NCI-H1105 treated with DMSO at 0.1 percent for 48 hours (cell line): ENCODE results near the gene CLEC3B.

Experiments
- DNase-seq: peaks from one replicate; lab custom pipeline; 2025; lab: John Stamatoyannopoulos, UW

CLEC3B gene

GRCh38 chr3:45003406-45003805 lies 22.7 kb upstream of the CLEC3B start:
- no peak for DNase-seq

GRCh38 chr3:45003859-45004258 lies 22.2 kb upstream of the CLEC3B start:
- DNase-seq, result no peak

DNA sequence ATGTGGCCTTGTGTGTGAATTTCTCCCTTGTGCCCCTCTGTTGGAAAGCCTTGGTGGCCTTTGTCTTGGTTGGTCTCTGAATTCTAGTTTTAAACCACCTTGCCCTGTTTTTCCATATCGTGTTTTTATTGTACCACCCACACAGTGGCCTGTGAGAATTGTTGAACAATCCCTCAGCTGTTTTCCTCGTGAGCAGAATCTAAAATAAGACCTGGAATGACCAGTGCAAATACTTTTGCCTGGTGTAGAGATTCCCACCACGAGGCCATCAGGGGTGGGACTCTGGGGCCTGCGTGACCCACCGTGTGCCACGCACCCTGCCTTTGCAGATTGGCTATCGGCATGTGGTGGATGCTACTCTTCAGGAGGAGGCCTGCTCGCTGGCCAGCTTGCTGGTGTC lies 19.0 kb upstream of the CLEC3B start:
- no peak for DNase-seq

DNA sequence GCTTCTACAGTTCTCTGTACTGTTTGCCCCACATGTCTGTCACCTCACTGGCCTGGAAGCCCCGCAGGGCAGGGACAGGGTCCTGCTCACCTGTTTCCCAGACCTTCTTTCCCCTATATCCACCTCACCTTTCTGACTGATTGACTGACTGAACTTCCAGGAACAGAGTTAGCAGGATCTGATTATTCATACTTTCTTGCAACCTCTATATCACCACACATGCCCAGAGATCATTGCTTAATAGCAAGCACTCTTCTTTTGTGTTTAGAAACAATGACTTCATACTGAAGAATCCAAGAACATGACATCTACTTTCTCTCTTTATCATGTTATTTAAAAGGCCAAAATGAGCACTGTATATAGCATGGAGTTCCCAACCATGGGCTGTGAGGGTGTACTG lies 18.0 kb upstream of the CLEC3B start:
- DNase-seq, result no peak

DNA sequence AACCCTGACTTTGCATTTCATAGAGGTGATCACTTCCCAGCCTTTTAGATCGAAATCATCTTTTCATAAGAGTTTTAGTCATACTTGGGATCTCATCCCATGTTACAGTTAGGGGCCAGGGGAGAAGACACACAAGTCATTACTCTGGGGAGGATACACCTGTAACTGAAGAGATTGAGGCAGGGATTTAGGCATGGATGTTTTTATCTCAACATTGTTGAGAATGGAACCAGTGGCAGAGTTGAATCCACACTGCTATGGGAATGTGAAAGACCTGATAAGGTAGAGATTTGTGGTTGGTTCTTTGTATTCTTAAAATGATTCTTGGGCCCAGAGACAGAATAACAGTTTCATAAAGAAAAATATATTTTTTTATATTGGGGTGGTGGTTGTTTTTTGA lies 16.2 kb upstream of the CLEC3B start:
- no peak for DNase-seq

DNA sequence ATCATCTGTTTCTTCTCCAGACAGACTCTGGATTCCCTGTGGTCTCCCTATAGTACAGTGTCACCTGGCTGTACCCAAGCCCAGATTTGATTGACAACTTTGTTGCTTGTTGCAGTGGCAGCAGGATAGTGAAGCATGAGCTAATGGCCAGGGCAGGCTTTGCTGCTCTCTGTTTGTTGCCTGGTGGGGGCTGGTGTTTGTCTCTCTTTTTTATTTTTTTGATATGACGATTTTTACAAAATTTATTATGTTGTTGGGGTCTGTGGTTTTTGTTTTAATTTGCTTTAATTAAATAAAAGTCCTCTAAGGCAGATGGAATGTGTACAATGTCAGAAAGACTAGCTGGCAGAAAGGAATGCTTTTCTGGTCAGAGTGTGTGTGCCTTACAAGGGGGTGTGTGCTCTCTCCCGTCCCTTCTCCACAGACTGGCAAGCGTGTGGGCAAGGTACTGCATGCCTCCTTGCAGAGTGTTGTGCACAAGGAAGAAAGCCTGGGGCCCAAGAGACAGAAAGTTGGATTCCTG lies 15.2 kb upstream of the CLEC3B start:
- no peak for DNase-seq

DNA sequence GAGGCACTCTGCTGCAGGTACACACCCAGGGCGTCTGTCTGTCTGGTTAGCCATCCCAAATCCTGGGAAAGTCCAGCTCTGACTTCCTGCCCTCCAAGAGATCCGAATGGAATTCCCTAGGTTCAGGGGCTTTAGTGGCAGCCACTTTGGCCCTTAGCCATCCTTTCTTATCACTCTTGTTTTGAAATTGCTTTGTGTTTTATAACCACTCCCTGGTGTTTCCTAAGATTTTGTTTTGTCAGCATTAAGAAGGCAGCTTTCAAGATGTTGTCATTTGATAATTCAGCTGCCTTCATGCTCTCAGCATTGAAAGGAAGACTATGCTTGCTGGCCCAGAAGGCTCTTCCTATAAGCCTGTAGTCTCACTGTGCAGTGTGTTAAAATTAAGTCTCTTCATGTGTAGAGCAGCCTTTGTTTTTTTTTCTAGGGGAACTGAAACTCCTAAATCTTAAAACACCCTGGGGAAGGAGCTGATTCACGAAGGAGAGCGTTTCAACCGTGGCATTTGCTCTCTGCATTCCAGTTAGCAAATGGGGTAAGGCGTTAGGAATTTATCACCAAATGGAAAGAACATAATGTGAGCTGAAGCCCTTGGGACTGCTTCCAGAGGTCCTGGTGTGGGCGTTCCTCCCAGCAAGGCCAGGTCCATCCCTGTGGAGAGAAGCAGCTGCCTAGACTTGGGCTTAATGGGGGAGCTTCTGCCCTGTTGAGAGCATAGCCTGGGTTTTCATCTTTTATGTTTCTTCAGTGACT lies 14.2 kb upstream of the CLEC3B start:
- DNase-seq, result no peak

GRCh38 chr3:45012577-45012976 lies 13.5 kb upstream of the CLEC3B start:
- no peak for DNase-seq

DNA sequence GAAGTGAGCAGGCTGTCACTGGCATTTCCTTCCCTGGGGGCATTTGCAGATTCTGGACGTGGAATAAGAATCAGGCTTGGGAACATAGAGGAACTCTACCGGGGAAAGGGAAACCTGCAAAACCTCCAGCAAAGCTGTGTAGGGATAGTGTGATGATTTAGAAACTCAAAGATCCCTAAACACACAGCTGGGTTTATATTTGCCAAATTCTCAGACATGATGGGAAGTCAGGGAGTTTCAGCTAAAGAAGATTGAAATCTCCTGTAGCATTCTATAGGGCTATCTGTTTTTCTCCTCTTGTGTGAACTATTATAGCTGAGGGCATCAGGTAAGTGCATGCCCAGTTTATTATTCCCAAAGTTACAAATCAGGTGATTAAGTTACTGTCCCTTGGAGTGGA lies 9.2 kb upstream of the CLEC3B start:
- no peak for DNase-seq

- no peak for DNase-seq
Observed at GRCh38 chr3:45017821-45018220, 8.3 kb upstream of the CLEC3B start.

- no peak for DNase-seq
Observed at GRCh38 chr3:45020534-45020933, 5.6 kb upstream of the CLEC3B start.

GRCh38 chr3:45021524-45022297 lies 4.4 kb upstream of the CLEC3B start:
- no peak for DNase-seq

DNA sequence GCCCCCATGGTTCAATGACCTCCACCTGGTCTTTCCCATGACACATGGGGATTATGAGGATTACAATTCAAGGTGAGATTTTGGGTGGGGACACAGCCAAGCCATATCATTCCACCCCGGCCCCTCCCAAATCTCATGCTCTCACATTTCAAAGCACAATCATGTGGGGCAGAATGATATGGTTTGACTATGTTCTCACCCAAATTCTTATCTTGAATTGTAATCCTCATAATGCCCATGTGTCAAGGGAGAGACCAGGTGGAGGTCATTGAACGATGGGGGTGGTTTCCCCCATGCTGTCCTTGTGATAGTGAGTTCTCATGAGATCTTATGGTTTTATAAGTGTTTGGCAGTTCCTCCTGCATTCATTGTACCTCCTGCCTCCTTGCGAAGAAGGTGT lies 2.4 kb upstream of the CLEC3B start:
- DNase-seq, result no peak

GRCh38 chr3:45024542-45025255 lies 1.4 kb upstream of the CLEC3B start:
- DNase-seq, result no peak

DNA sequence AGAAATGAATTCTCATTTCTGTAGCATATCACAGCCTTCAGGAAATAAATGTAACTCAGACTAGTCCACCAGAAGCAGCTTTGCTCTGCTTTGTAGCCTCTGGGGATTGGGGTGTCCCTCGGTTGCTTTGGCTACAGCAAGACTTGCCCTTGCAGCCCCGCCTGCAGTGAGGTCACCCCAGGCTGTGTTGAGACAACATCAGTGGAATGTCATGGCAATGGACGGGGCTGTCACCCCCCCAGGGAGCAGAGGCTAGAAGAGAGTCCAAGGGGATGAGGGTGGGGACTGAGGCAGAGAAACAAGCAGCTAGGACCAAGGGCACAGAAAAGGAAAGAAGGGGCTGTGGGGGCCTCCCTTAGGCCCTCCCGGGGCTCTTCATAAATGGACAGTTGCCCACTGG lies 854 bp downstream of the CLEC3B start:
- DNase-seq, result no peak

- DNase-seq, result no peak
Observed at GRCh38 chr3:45027441-45027840, 1.3 kb downstream of the CLEC3B start.

DNA sequence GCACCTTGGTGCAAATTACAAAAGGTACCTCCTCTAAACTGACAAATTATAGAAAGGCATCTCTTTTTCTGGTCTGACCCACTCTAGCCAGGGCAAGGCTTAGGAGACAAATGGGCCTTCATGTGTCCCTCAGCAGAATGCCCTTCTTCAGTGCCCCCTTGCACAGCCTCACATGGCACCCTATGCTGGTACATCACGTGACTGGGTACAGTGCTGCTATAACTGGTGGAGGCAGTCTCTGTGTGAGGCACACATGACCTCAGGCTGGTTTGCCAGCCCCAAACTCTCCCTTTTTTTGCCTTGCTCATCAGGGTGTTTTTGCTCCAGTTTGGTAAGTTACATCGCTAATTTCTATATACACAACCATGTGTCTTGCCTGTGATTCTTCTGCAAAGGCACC lies 3.1 kb downstream of the CLEC3B start:
- DNase-seq, result no peak

GRCh38 chr3:45029661-45030060 lies 3.6 kb downstream of the CLEC3B start:
- DNase-seq, result no peak

DNA sequence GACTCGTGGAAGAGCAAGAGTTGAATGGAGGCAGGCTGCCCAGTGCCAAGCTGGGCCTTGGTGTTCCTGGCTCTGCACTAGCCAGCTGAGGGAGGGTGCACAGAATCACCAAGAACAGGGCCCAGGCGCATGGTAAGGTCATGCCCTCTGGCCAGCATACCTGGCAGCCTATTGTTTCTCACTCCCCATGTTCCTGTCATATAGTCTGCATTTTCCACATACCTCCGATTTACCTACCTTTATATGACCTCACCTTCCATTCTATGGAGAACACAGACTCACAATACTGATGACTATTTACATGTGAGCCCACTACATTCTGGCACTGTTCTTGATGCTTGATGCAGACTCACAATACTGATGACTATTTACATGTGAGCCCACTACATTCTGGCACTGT lies 5.4 kb downstream of the CLEC3B start:
- DNase-seq, result no peak

- no peak for DNase-seq
Observed at GRCh38 chr3:45032113-45032512, 6.0 kb downstream of the CLEC3B start.

DNA sequence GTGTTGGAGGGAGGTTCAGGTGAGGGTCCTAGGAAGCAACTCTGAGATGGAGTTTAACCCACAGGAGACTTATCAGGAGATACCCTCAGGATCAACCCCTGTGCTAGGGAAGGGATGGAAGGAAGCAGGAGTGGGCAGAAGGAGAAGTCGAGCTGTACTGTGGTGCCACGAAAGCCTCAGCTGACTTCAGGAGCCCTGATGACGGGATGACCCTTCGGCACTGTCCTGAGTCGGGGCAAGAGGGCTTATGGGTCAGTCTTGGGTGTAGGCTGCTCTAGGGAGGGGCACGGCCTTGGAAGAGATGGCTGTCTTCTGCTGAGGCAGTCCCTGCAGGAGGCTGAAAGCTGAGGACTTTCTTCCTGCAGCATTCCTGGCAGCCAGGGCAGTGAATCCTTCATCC lies 7.7 kb downstream of the CLEC3B start:
- DNase-seq, result no peak

GRCh38 chr3:45034612-45035252 lies 8.6 kb downstream of the CLEC3B start:
- DNase-seq, result no peak
